Endothelial cell of umbilical vein (primary cell): Measurements from ENCODE around the gene ANXA6. TPM values are rescaled to one million over a fixed set of nuclear protein-coding genes. Genes with fewer than 3 reads are reported as not detected.

ENCODE experiments used
- BruUV-seq: library from RNA; stranded (reverse); fragments of 400-500 nt; replicated peaks from 2 replicates; lab custom pipeline; 2021; lab: Mats Ljungman, UMichigan
- CTCF ChIA-PET: fragments of 300-600, 350-600 bp; sonication (Branson Sonifier 250); formaldehyde crosslinking; loops from one replicate; lab custom pipeline; 2021; ENCODE audit warnings: antibody characterized with exemption, inconsistent platforms; lab: Charles Lee
- POLR2A ChIA-PET: fragments of 300-600, 350-600 bp; sonication (Branson Sonifier 250); formaldehyde crosslinking; loops from one replicate; lab custom pipeline; 2021; ENCODE audit warnings: antibody characterized with exemption, inconsistent platforms; lab: Charles Lee
- DNase-seq: peaks from one replicate; pipeline ENCODE4 v3.0.0-alpha.2; 2011; ENCODE audit warnings: low read depth, low spot score
- FAIRE-seq: peaks from 2 replicates; lab custom pipeline; 2011; peaks lifted over from hg19 to GRCh38; lab: Jason Lieb, UNC
- H2AFZ ChIP-seq: 2 replicates; pipeline ENCODE4 v1.6.0; 2012; ENCODE audit warnings: low read depth, low read length, control low read depth, inconsistent platforms
- H3K27ac ChIP-seq: 2 replicates; pipeline ENCODE4 v1.5.1; 2011; ENCODE audit warnings: low read depth, mild to moderate bottlenecking, control low read depth, low read length, moderate library complexity; ENCODE audit not compliant: insufficient read depth
- H3K27me3 ChIP-seq, 2 experiments: 2 replicates each; pipeline versions ENCODE4 v1.6.0 to v1.6.1; 2011; ENCODE audit warnings: low read length in 2 of 2, mixed read lengths in 1 of 2; ENCODE audit not compliant: control insufficient read depth in 2 of 2, insufficient read depth in 2 of 2
- H3K36me3 ChIP-seq, 2 experiments: 2 replicates in 1 of 2; 3 replicates in 1 of 2; pipeline ENCODE4 v1.5.1; 2011; ENCODE audit warnings: low read length in 2 of 2, mild to moderate bottlenecking in 1 of 2, moderate library complexity in 1 of 2; ENCODE audit not compliant: control insufficient read depth in 2 of 2, insufficient read depth in 2 of 2; ENCODE audit errors: extremely low read depth in 1 of 2
- H3K4me1 ChIP-seq: 3 replicates; pipeline ENCODE4 v1.5.1; 2011; ENCODE audit warnings: mild to moderate bottlenecking, low read length; ENCODE audit not compliant: control insufficient read depth, insufficient read depth; ENCODE audit errors: extremely low read depth
- H3K4me2 ChIP-seq: 2 replicates; pipeline ENCODE4 v1.6.1; 2011; ENCODE audit warnings: low read length, control low read depth, mixed read lengths; ENCODE audit not compliant: insufficient read depth
- H3K4me3 ChIP-seq, 3 experiments: fragments of 200-600 bp in 1 of 3; sonication (generic), shearing (Covaris generic) in 1 of 3; replicated peaks in 1 of 3; 2 replicates each; pipeline ENCODE4 v1.5.1; 2011 to 2016; ENCODE audit warnings: control low read depth in 3 of 3, low read length in 3 of 3, mild to moderate bottlenecking in 2 of 3, inconsistent platforms in 1 of 3, low read depth in 1 of 3, moderate library complexity in 1 of 3; ENCODE audit not compliant: insufficient read depth in 1 of 3
- H3K79me2 ChIP-seq: 2 replicates; pipeline ENCODE4 v1.6.0; 2012; ENCODE audit warnings: low read length, inconsistent platforms; ENCODE audit not compliant: control insufficient read depth, insufficient read depth
- H3K9ac ChIP-seq: replicated peaks from 2 replicates; pipeline ENCODE3; 2011; ENCODE audit warnings: low read length, control low read depth; ENCODE audit not compliant: insufficient read depth; ENCODE audit errors: extremely low read depth
- H3K9me1 ChIP-seq: replicated peaks from 3 replicates; pipeline ENCODE4 v1.6.0; 2011; ENCODE audit warnings: mild to moderate bottlenecking, low read length; ENCODE audit not compliant: control insufficient read depth, insufficient read depth; ENCODE audit errors: extremely low read depth
- H3K9me3 ChIP-seq: replicated peaks from 2 replicates; pipeline ENCODE4 v1.5.1; 2012; ENCODE audit warnings: low read length, inconsistent platforms; ENCODE audit not compliant: control insufficient read depth, insufficient read depth
- H4K20me1 ChIP-seq: replicated peaks from 2 replicates; pipeline ENCODE3; 2011; ENCODE audit warnings: mild to moderate bottlenecking, low read length; ENCODE audit not compliant: control insufficient read depth, insufficient read depth; ENCODE audit errors: extremely low read depth
- EZH2 ChIP-seq: IDR thresholded peaks from 2 replicates; pipeline ENCODE4 v1.6.1; 2012; ENCODE audit warnings: borderline replicate concordance, low read depth, mild to moderate bottlenecking, moderate library complexity, low read length, inconsistent platforms; ENCODE audit not compliant: severe bottlenecking
- FOS ChIP-seq: IDR thresholded peaks from 2 replicates; pipeline ENCODE4 v1.6.1; 2011; ENCODE audit warnings: mild to moderate bottlenecking, low read length, moderate library complexity, borderline replicate concordance; ENCODE audit not compliant: insufficient read depth
- GATA2 ChIP-seq: IDR thresholded peaks from 2 replicates; pipeline ENCODE4 v1.7.0; 2011; ENCODE audit warnings: low read depth, mild to moderate bottlenecking, moderate library complexity, mixed read lengths, low read length; ENCODE audit not compliant: insufficient read length, insufficient read depth
- JUN ChIP-seq: IDR thresholded peaks from 2 replicates; pipeline ENCODE4 v1.6.1; 2011; ENCODE audit warnings: borderline replicate concordance, low read depth; ENCODE audit not compliant: insufficient read length, insufficient read depth
- MYC ChIP-seq: IDR thresholded peaks from one replicate; pipeline ENCODE4 v1.6.1; 2011; ENCODE audit warnings: mild to moderate bottlenecking, low read depth, low read length
- POLR2A ChIP-seq: IDR thresholded peaks from 2 replicates; pipeline ENCODE4 v1.6.1; 2012; ENCODE audit warnings: low read depth, mild to moderate bottlenecking, control low read depth, low read length
- POLR2AphosphoS5 ChIP-seq: IDR thresholded peaks from 2 replicates; pipeline ENCODE4 v1.6.1; 2012; ENCODE audit warnings: low read depth, mild to moderate bottlenecking, control low read depth, low read length, moderate library complexity; ENCODE audit not compliant: insufficient read depth
- dilution Hi-C: fragments of 300-500 bp; cut with MboI; formaldehyde crosslinking; loops from one replicate; pipeline ENCODE4 v1.15.0; 2019; ENCODE audit warnings: low sequenced_read_pairs; ENCODE audit not compliant: extremely low pct_ligation_motif_present
- intact Hi-C: fragments of 100-400 bp; cut with micrococcal nuclease; formaldehyde crosslinking; loops from one replicate; pipeline ENCODE4 v1.10.0; 2022
- polyA plus RNA-seq, 4 experiments: library from polyadenylated mRNA; depleted of rRNA in 3 of 4; stranded (reverse) in 3 of 4; unstranded in 1 of 4; fragments of >200 nt; gene quantifications; 2 replicates each; pipeline versions ENCODE4 v1.2.1 to v1.2.3, GENCODE V29; 2011 to 2012; ENCODE audit warnings: missing spikeins in 1 of 4
- total RNA-seq: library from RNA; stranded (reverse); gene quantifications from 2 replicates; pipeline ENCODE4 v1.2.3, GENCODE V29; 2021
- TF ChIP-seq, protein P1 (sequence below): IDR thresholded peaks from 2 replicates; pipeline ENCODE4 v1.6.1; 2011; ENCODE audit not compliant: insufficient read depth, insufficient read length
- TF ChIP-seq, protein P2 (sequence below), 2 donors: IDR thresholded peaks; 1 replicate in 1 of 2; 2 replicates in 1 of 2; pipeline ENCODE4 v1.5.1; 2011; ENCODE audit warnings: low read length in 2 of 2, mild to moderate bottlenecking in 2 of 2, moderate library complexity in 2 of 2, control low read depth in 1 of 2, inconsistent platforms in 1 of 2, low read depth in 1 of 2; ENCODE audit not compliant: insufficient read depth in 1 of 2; ENCODE audit errors: extremely low read depth in 1 of 2

The ANXA6 gene
- total and polyA plus RNA-seq, 2 donors (not counting 3 experiments of a cell fraction or from before 2014, with no cell fraction given): 195 to 266 TPM

DNA sequence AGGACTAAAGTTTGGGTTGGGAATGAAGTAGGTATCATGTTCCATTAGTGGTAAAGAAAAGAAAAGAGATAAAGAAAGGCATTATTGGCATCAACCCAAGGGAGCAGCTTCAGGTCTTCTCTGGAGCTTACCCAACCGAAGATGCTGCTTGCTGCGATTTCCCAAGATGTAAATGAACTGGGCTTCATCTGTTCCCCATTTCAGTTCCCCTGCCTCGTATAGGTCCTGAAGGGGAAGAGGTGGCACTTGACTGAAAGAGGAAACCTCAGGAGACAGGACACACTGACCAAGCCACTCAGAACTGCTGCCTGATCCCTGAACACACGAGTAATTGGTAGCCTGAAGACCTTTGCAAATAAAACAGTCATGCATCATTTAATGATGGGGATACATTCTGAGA, 24.6 kb downstream of the ANXA6 start:
- FAIRE-seq (no peak), DNase-seq (no peak)
- Histone ChIP-seq H4K20me1 (no peaks in the 10 kb centered on the region), H3K27ac (no peak overlapping the region), H3K36me3 (peaks cover 18 to 68% of the 10 kb centered on the region in 2 experiments), H3K4me2 (no peak overlapping the region), H3K9me1 (no peaks in the 10 kb centered on the region), H3K4me3 (no peak overlapping the region), H3K79me2 (no peaks in the 10 kb centered on the region), H3K9ac (no peak overlapping the region), H3K27me3 (no peaks in the 10 kb centered on the region), H2AFZ (no peak overlapping the region), H3K9me3 (no peaks in the 10 kb centered on the region), H3K4me1 (no peaks in the 10 kb centered on the region)
- TF ChIP-seq GATA2: no peak
- TF ChIP-seq, protein P1, sequence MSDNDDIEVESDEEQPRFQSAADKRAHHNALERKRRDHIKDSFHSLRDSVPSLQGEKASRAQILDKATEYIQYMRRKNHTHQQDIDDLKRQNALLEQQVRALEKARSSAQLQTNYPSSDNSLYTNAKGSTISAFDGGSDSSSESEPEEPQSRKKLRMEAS: no peak
- intact Hi-C loops: no loop called here
- dilution Hi-C loops: no loop called here
- ChIA-PET POLR2A (no interaction called here), CTCF (interaction anchor here (1.4 to 10.2 kb wide), 3 partner anchors 34 to 131 kb away, joined by 5 to 409 read pairs (median 12); no protein-coding TSS in a partner anchor)
- BruUV-seq: no TSS peak

- H3K4me3 ChIP-seq: no peak overlapping the region
- no peaks in the 10 kb centered on the region for H3K4me1 ChIP-seq
- intact Hi-C loops (no loop called here), dilution Hi-C loops (no loop called here)
- H3K27ac ChIP-seq: no peak overlapping the region
- no peak overlapping the region for H2AFZ ChIP-seq
- H4K20me1 ChIP-seq: no peaks in the 10 kb centered on the region
- H3K9me3 ChIP-seq: no peaks in the 10 kb centered on the region
- BruUV-seq: no TSS peak
- peaks cover 12 to 60% of the 10 kb centered on the region in 2 experiments for H3K36me3 ChIP-seq
- DNase-seq (no peak), FAIRE-seq (no peak)
- ChIA-PET CTCF (interaction anchor here (0.7 to 10.2 kb wide), 6 partner anchors 26 to 129 kb away, joined by 3 to 409 read pairs (median 8); partner anchors contain the start of gene ANXA6), POLR2A (no interaction called here)
- no peak overlapping the region for H3K9ac ChIP-seq
- H3K9me1 ChIP-seq: no peaks in the 10 kb centered on the region
- TF ChIP-seq, protein P2, sequence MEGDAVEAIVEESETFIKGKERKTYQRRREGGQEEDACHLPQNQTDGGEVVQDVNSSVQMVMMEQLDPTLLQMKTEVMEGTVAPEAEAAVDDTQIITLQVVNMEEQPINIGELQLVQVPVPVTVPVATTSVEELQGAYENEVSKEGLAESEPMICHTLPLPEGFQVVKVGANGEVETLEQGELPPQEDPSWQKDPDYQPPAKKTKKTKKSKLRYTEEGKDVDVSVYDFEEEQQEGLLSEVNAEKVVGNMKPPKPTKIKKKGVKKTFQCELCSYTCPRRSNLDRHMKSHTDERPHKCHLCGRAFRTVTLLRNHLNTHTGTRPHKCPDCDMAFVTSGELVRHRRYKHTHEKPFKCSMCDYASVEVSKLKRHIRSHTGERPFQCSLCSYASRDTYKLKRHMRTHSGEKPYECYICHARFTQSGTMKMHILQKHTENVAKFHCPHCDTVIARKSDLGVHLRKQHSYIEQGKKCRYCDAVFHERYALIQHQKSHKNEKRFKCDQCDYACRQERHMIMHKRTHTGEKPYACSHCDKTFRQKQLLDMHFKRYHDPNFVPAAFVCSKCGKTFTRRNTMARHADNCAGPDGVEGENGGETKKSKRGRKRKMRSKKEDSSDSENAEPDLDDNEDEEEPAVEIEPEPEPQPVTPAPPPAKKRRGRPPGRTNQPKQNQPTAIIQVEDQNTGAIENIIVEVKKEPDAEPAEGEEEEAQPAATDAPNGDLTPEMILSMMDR (IDR thresholded peaks at IDR 0.05; ENCODE audit: extremely low read depth in 1 of 2, insufficient read depth in 1 of 2, low read depth in 1 of 2, low read length in 2 of 2): no peak
- TF ChIP-seq EZH2 (no peak), MYC (no peak), GATA2 (no peak), FOS (no peak), JUN (no peak), POLR2A (no peak), POLR2AphosphoS5 (no peak)
- TF ChIP-seq, protein P1: no peak
- no peak overlapping the region for H3K4me2 ChIP-seq
- H3K27me3 ChIP-seq: no peaks in the 10 kb centered on the region
- no peaks in the 10 kb centered on the region for H3K79me2 ChIP-seq
These were observed 26.4 kb downstream of the ANXA6 start for GRCh38 chr5:151130922-151131891.
